ENCODE measurements around the gene SCN5A. TPM values are rescaled to one million over a fixed set of nuclear protein-coding genes. Genes with fewer than 3 reads are reported as not detected.

Gene SCN5A
- polyA plus RNA-seq, 1 of the 3 experiments (the other 2 are of a cell fraction): 0.18 TPM

DNA sequence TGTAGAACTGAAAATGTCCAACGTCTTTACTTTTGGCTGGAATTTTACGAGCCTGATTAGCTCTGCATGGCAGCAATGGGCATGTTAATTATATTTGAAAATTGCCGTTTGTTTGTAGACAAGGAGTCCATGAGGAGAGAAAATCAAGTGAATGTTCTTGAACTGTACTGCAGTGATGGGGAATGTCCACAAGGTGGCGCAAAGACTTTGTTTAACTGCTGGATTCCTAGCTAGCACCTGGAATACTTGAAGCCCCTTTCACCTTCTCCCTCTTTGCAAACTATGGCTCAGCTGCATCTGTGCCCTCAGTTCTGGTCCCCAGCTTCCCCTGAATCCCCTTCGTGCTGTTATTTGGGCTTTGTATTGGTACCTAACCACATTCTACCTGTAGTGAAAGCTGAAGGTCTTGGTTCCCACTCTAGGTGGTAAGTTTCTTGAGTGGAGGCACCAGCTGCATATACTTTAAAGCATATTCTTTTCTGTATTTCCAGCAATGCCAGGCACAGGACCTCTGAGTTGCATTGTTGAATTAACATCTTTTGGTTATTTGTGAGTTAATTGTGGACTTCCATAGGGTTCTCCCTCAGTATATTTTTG lies 128.0 kb downstream of the SCN5A start:
- Histone ChIP-seq H3F3A (replicated peaks; ENCODE audit: insufficient read depth) (peaks cover 13% of the 10 kb centered on the region), H3K9ac (no peak overlapping the region), H2AFZ (ENCODE audit: low read depth) (no peak overlapping the region), H3K9me2 (no peaks in the 10 kb centered on the region), H3K4me1 (ENCODE audit: control insufficient read depth in 1 of 2, insufficient read depth in 2 of 2, low read depth in 1 of 2, low read length in 1 of 2) (peaks cover 0 to 4% of the 10 kb centered on the region in 2 experiments; a peak in 3 of 4 replicates), H3K36me3 (replicated peaks in 1 of 2; ENCODE audit: control insufficient read depth in 1 of 2, insufficient read depth in 2 of 2, low read length in 1 of 2) (peaks cover 24 to 40% of the 10 kb centered on the region in 2 experiments), H4K20me1 (ENCODE audit: insufficient read depth) (peaks cover 3% of the 10 kb centered on the region; the same call in 1 of the 2 replicates), H3K27me3 (ENCODE audit: insufficient read depth) (no peaks in the 10 kb centered on the region), H3K27ac (ENCODE audit: low read depth in 2 of 2, low read length in 1 of 2) (no peak overlapping the region), H3K79me2 (ENCODE audit: insufficient read depth) (no peaks in the 10 kb centered on the region; the same call in 1 of the 2 replicates), H3K4me3 (ENCODE audit: low read depth in 2 of 2, low read length in 1 of 2) (peak overlapping the region in 1 of 2 experiments; percentile 13; a peak in 1 of 4 replicates), H3K4me2 (no peak overlapping the region), H3K9me3 (no peaks in the 10 kb centered on the region)
- TF ChIP-seq RAD21 (IDR thresholded peaks at IDR 0.05; ENCODE audit: low read length) (peak; percentile 92), FOXJ3 (CRISPR knock-in tag; IDR thresholded peaks at IDR 0.05) (no peak), MXI1 (IDR thresholded peaks at IDR 0.05; ENCODE audit: low read depth, low read length) (no peak), JUND (IDR thresholded peaks at IDR 0.05) (no peak), SMC3 (IDR thresholded peaks at IDR 0.05; ENCODE audit: low read depth, low read length) (peak; percentile 93)
- TF ChIP-seq, protein P1, sequence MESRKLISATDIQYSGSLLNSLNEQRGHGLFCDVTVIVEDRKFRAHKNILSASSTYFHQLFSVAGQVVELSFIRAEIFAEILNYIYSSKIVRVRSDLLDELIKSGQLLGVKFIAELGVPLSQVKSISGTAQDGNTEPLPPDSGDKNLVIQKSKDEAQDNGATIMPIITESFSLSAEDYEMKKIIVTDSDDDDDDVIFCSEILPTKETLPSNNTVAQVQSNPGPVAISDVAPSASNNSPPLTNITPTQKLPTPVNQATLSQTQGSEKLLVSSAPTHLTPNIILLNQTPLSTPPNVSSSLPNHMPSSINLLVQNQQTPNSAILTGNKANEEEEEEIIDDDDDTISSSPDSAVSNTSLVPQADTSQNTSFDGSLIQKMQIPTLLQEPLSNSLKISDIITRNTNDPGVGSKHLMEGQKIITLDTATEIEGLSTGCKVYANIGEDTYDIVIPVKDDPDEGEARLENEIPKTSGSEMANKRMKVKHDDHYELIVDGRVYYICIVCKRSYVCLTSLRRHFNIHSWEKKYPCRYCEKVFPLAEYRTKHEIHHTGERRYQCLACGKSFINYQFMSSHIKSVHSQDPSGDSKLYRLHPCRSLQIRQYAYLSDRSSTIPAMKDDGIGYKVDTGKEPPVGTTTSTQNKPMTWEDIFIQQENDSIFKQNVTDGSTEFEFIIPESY (IDR thresholded peaks at IDR 0.05; ENCODE audit: borderline replicate concordance, low read depth): no peak
- TF ChIP-seq, protein P2, sequence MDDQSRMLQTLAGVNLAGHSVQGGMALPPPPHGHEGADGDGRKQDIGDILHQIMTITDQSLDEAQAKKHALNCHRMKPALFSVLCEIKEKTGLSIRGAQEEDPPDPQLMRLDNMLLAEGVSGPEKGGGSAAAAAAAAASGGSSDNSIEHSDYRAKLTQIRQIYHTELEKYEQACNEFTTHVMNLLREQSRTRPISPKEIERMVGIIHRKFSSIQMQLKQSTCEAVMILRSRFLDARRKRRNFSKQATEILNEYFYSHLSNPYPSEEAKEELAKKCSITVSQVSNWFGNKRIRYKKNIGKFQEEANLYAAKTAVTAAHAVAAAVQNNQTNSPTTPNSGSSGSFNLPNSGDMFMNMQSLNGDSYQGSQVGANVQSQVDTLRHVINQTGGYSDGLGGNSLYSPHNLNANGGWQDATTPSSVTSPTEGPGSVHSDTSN (IDR thresholded peaks at IDR 0.05): no peak
- TF ChIP-seq, protein P3, sequence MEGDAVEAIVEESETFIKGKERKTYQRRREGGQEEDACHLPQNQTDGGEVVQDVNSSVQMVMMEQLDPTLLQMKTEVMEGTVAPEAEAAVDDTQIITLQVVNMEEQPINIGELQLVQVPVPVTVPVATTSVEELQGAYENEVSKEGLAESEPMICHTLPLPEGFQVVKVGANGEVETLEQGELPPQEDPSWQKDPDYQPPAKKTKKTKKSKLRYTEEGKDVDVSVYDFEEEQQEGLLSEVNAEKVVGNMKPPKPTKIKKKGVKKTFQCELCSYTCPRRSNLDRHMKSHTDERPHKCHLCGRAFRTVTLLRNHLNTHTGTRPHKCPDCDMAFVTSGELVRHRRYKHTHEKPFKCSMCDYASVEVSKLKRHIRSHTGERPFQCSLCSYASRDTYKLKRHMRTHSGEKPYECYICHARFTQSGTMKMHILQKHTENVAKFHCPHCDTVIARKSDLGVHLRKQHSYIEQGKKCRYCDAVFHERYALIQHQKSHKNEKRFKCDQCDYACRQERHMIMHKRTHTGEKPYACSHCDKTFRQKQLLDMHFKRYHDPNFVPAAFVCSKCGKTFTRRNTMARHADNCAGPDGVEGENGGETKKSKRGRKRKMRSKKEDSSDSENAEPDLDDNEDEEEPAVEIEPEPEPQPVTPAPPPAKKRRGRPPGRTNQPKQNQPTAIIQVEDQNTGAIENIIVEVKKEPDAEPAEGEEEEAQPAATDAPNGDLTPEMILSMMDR (IDR thresholded peaks at IDR 0.05): peak; percentile 94
- TF ChIP-seq, protein P4, sequence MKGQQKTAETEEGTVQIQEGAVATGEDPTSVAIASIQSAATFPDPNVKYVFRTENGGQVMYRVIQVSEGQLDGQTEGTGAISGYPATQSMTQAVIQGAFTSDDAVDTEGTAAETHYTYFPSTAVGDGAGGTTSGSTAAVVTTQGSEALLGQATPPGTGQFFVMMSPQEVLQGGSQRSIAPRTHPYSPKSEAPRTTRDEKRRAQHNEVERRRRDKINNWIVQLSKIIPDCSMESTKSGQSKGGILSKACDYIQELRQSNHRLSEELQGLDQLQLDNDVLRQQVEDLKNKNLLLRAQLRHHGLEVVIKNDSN (IDR thresholded peaks at IDR 0.05; ENCODE audit: borderline replicate concordance, low read depth): no peak
- peak; percentile 70 for DNase-seq
- 3% methylated on average over 5 of the region's 5 CpGs for whole genome bisulfite sequencing (ENCODE audit: low lambda C conversion rate)
- ChIA-PET POLR2A (interaction anchor here (0.5 to 1.1 kb wide), 4 partner anchors 61 to 140 kb away, joined by 3 to 5 read pairs (median 4); no protein-coding TSS in a partner anchor), CTCF (interaction anchor here (0.6 to 13.0 kb wide), 84 partner anchors 8 to 771 kb away, joined by 3 to 556 read pairs (median 6); partner anchors contain the start of genes EXOG, SCN10A and SCN5A)

Measured in SK-N-SH (cell line).